Activated CD8-positive, alpha-beta memory T cell treated with anti-CD3 and anti-CD28 coated beads for 1 hour (primary cell): ENCODE results near the gene MOCS2.
"Not testable (repeated sequence)": the region's sequence is repeated elsewhere in the genome, so short reads cannot be mapped to it uniquely, and the experiment has no call there.

Source experiments
- DNase-seq, 2 donors: peaks; one replicate each; pipeline ENCODE4 v3.0.0-alpha.2; 2020; ENCODE audit warnings: low read depth in 1 of 2; ENCODE audit errors: extremely low read depth in 1 of 2

MOCS2 gene

GRCh38 chr5:53109443-53110127 lies at the start of gene MOCS2:
Gene MOCS2, minus strand, starts transcription at chr5:53109757. Its CDS starts 2,583 bp downstream, at chr5:53107174.
- DNase-seq: peak; percentile 80 to 88

GRCh38 chr5:53151713-53152458 lies 42.3 kb upstream of the MOCS2 start:
- DNase-seq: no peak

GRCh38 chr5:53133020-53133419 lies 23.5 kb upstream of the MOCS2 start:
- DNase-seq: no peak

GRCh38 chr5:53130266-53130665 lies 20.7 kb upstream of the MOCS2 start:
- DNase-seq: no peak

GRCh38 chr5:53128481-53128880 lies 18.9 kb upstream of the MOCS2 start:
- DNase-seq: no peak

GRCh38 chr5:53127107-53127506 lies 17.6 kb upstream of the MOCS2 start:
- no peak for DNase-seq

GRCh38 chr5:53126521-53126920 lies 17.0 kb upstream of the MOCS2 start:
- no peak for DNase-seq

GRCh38 chr5:53123702-53124101 lies 14.1 kb upstream of the MOCS2 start:
- no peak for DNase-seq

GRCh38 chr5:53120165-53120564 lies 10.6 kb upstream of the MOCS2 start:
- no peak for DNase-seq

GRCh38 chr5:53118879-53119278 lies 9.3 kb upstream of the MOCS2 start:
- no peak for DNase-seq

- DNase-seq: no peak
Observed at GRCh38 chr5:53116597-53116996, 7.0 kb upstream of the MOCS2 start.

GRCh38 chr5:53114988-53115387 lies 5.4 kb upstream of the MOCS2 start:
- DNase-seq: no peak

GRCh38 chr5:53113947-53114346 lies 4.4 kb upstream of the MOCS2 start:
- DNase-seq: no peak

GRCh38 chr5:53112909-53113308 lies 3.4 kb upstream of the MOCS2 start:
- DNase-seq: no peak

GRCh38 chr5:53112307-53112706 lies 2.8 kb upstream of the MOCS2 start:
- DNase-seq: not testable (repeated sequence)

GRCh38 chr5:53111139-53111538 lies 1.6 kb upstream of the MOCS2 start:
- no peak for DNase-seq

GRCh38 chr5:53110156-53110555 lies 599 bp upstream of the MOCS2 start:
- DNase-seq: peak in 1 of 2 donors; percentile 5

- no peak for DNase-seq
Observed at GRCh38 chr5:53109056-53109442, 508 bp downstream of the MOCS2 start.

- DNase-seq: no peak
Observed at GRCh38 chr5:53105611-53106300, 3.8 kb downstream of the MOCS2 start.

GRCh38 chr5:53100606-53101005 lies 9.0 kb downstream of the MOCS2 start:
- no peak for DNase-seq

- no peak for DNase-seq
Observed at GRCh38 chr5:53099546-53099945, 10.0 kb downstream of the MOCS2 start.
